Activated CD8-positive, alpha-beta memory T cell treated with anti-CD3 and anti-CD28 coated beads, Interleukin-2, amount 50 U/mL, for 4 hours (primary cell): Measurements from ENCODE around the gene LRIT3.

Experiments
- DNase-seq: peaks from one replicate; pipeline ENCODE4 v3.0.0-alpha.2; 2020

LRIT3 gene

GRCh38 chr4:109847896-109848442, at the start of gene LRIT3:
LRIT3 (plus strand) TSS chr4:109848107; CDS start chr4:109848202, 95 bp downstream.
- no peak for DNase-seq

GRCh38 chr4:109798866-109799265, 49.0 kb upstream of the LRIT3 start:
- DNase-seq: no peak

- no peak for DNase-seq
Measured at GRCh38 chr4:109801099-109801789, 46.7 kb upstream of the LRIT3 start.

GRCh38 chr4:109801895-109802319, 46.0 kb upstream of the LRIT3 start, which contains the start of gene CFI:
CFI (minus strand) TSS chr4:109801999; CDS start chr4:109801971, 28 bp downstream.
- no peak for DNase-seq

- no peak for DNase-seq
Measured at GRCh38 chr4:109803924-109804571, 43.9 kb upstream of the LRIT3 start.

GRCh38 chr4:109809655-109810054, 38.3 kb upstream of the LRIT3 start:
- no peak for DNase-seq

GRCh38 chr4:109810552-109811387, 37.1 kb upstream of the LRIT3 start:
- DNase-seq: no peak

GRCh38 chr4:109811707-109812106, 36.2 kb upstream of the LRIT3 start:
- no peak for DNase-seq

- peak; percentile 86 for DNase-seq
Measured at GRCh38 chr4:109815151-109816081, 32.5 kb upstream of the LRIT3 start, which contains the start of gene GAR1. GAR1 (plus strand) TSS chr4:109815762; CDS start chr4:109816165, 403 bp downstream.

GRCh38 chr4:109816082-109816442, 31.8 kb upstream of the LRIT3 start:
- DNase-seq: peak; percentile 52

- no peak for DNase-seq
Measured at GRCh38 chr4:109816894-109817293, 31.0 kb upstream of the LRIT3 start.

GRCh38 chr4:109818268-109818667, 29.6 kb upstream of the LRIT3 start:
- DNase-seq: no peak

- DNase-seq: no peak
Measured at GRCh38 chr4:109820563-109820962, 27.3 kb upstream of the LRIT3 start.

- DNase-seq: no peak
Measured at GRCh38 chr4:109821185-109821584, 26.7 kb upstream of the LRIT3 start.

GRCh38 chr4:109826719-109827118, 21.2 kb upstream of the LRIT3 start:
- DNase-seq: no peak

- DNase-seq: no peak
Measured at GRCh38 chr4:109827672-109828071, 20.2 kb upstream of the LRIT3 start, which contains the start of gene RRH. RRH (plus strand) TSS chr4:109827972; CDS start chr4:109828028, 56 bp downstream.

- DNase-seq: no peak
Measured at GRCh38 chr4:109833756-109834155, 14.2 kb upstream of the LRIT3 start.

GRCh38 chr4:109836985-109837384, 10.9 kb upstream of the LRIT3 start:
- no peak for DNase-seq

- no peak for DNase-seq
Measured at GRCh38 chr4:109846395-109847098, 1.4 kb upstream of the LRIT3 start.

- no peak for DNase-seq
Measured at GRCh38 chr4:109848501-109848900, 594 bp downstream of the LRIT3 start.

- DNase-seq: no peak
Measured at GRCh38 chr4:109850601-109851000, 2.7 kb downstream of the LRIT3 start.
